ENCODE data around the gene SYCE3. TPM values are rescaled to one million over a fixed set of nuclear protein-coding genes. Genes with fewer than 3 reads are reported as not detected.

Gene SYCE3
- total and polyA plus RNA-seq, 9 of the 15 experiments (the other 6 are each of a cell fraction or from before 2014, with no cell fraction given) = 0.56 TPM; not detected in 8

DNA sequence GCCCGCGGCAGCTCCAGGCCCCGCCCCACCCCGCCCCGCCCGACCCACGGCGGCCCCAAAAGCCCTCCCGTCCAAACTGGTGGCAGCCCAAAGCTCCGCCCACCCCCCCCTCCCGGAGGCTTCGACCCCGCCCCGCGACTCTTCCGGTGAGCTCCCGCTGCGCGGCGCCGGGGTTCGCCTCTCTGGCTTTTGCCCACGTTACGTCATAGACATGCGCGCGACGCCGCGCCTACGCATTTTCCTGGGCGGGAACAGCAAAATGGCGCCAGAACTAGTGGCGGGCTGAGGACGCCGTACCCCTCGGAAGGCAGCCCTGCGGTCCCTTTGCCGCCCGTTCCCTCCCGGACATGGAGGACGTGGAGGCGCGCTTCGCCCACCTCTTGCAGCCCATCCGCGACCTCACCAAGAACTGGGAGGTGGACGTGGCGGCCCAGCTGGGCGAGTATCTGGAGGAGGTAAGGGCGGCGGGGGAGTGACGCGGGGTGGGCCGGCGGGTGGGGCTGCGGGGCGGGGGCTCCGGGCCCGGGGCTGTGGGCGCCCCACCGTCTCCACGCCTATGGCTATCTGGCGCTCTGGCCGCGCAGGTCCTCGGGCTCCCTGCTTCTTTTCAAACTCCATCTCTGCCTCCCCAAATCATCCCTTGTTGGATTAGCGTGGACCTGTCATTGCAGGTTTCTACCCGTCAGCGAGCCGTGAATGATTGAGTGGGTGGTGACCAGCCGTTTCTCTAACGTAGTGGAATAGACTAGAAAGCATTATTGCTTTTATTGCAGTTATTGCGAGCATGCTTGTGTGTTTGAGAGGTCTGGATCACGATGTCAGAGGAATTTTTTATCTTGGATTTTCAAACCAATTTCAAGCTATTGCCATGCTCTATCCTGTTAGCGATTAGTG lies 54.5 kb downstream of the SYCE3 start, which contains the start of gene NCAPH2 (continued):
- TF ChIP-seq, protein P1, sequence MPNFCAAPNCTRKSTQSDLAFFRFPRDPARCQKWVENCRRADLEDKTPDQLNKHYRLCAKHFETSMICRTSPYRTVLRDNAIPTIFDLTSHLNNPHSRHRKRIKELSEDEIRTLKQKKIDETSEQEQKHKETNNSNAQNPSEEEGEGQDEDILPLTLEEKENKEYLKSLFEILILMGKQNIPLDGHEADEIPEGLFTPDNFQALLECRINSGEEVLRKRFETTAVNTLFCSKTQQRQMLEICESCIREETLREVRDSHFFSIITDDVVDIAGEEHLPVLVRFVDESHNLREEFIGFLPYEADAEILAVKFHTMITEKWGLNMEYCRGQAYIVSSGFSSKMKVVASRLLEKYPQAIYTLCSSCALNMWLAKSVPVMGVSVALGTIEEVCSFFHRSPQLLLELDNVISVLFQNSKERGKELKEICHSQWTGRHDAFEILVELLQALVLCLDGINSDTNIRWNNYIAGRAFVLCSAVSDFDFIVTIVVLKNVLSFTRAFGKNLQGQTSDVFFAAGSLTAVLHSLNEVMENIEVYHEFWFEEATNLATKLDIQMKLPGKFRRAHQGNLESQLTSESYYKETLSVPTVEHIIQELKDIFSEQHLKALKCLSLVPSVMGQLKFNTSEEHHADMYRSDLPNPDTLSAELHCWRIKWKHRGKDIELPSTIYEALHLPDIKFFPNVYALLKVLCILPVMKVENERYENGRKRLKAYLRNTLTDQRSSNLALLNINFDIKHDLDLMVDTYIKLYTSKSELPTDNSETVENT (CRISPR knock-in tag; IDR thresholded peaks at IDR 0.05) = peak; percentile 31; the same call in 1 of the 2 replicates
- no peak for TF ChIP-seq HDGF (IDR thresholded peaks at IDR 0.05)
- no peak for TF ChIP-seq CEBPB (tag; IDR thresholded peaks at IDR 0.05)
- TF ChIP-seq KDM1A (IDR thresholded peaks at IDR 0.05) = no peak
- no peak for TF ChIP-seq XRCC3 (IDR thresholded peaks at IDR 0.05)
- TF ChIP-seq RAD51 (IDR thresholded peaks at IDR 0.05; ENCODE audit: borderline replicate concordance, low read depth) = no peak
- TF ChIP-seq, protein P2, sequence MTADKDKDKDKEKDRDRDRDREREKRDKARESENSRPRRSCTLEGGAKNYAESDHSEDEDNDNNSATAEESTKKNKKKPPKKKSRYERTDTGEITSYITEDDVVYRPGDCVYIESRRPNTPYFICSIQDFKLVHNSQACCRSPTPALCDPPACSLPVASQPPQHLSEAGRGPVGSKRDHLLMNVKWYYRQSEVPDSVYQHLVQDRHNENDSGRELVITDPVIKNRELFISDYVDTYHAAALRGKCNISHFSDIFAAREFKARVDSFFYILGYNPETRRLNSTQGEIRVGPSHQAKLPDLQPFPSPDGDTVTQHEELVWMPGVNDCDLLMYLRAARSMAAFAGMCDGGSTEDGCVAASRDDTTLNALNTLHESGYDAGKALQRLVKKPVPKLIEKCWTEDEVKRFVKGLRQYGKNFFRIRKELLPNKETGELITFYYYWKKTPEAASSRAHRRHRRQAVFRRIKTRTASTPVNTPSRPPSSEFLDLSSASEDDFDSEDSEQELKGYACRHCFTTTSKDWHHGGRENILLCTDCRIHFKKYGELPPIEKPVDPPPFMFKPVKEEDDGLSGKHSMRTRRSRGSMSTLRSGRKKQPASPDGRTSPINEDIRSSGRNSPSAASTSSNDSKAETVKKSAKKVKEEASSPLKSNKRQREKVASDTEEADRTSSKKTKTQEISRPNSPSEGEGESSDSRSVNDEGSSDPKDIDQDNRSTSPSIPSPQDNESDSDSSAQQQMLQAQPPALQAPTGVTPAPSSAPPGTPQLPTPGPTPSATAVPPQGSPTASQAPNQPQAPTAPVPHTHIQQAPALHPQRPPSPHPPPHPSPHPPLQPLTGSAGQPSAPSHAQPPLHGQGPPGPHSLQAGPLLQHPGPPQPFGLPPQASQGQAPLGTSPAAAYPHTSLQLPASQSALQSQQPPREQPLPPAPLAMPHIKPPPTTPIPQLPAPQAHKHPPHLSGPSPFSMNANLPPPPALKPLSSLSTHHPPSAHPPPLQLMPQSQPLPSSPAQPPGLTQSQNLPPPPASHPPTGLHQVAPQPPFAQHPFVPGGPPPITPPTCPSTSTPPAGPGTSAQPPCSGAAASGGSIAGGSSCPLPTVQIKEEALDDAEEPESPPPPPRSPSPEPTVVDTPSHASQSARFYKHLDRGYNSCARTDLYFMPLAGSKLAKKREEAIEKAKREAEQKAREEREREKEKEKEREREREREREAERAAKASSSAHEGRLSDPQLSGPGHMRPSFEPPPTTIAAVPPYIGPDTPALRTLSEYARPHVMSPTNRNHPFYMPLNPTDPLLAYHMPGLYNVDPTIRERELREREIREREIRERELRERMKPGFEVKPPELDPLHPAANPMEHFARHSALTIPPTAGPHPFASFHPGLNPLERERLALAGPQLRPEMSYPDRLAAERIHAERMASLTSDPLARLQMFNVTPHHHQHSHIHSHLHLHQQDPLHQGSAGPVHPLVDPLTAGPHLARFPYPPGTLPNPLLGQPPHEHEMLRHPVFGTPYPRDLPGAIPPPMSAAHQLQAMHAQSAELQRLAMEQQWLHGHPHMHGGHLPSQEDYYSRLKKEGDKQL (CRISPR knock-in tag; IDR thresholded peaks at IDR 0.05; ENCODE audit: borderline replicate concordance) = no peak
- TF ChIP-seq CREBBP (IDR thresholded peaks at IDR 0.05; ENCODE audit: low read depth, low read length) = no peak
- no peak for TF ChIP-seq BCOR (IDR thresholded peaks at IDR 0.05)
- no peak for TF ChIP-seq ZKSCAN1 (IDR thresholded peaks at IDR 0.05; ENCODE audit: low read depth, low read length)
- TF ChIP-seq, protein P3, sequence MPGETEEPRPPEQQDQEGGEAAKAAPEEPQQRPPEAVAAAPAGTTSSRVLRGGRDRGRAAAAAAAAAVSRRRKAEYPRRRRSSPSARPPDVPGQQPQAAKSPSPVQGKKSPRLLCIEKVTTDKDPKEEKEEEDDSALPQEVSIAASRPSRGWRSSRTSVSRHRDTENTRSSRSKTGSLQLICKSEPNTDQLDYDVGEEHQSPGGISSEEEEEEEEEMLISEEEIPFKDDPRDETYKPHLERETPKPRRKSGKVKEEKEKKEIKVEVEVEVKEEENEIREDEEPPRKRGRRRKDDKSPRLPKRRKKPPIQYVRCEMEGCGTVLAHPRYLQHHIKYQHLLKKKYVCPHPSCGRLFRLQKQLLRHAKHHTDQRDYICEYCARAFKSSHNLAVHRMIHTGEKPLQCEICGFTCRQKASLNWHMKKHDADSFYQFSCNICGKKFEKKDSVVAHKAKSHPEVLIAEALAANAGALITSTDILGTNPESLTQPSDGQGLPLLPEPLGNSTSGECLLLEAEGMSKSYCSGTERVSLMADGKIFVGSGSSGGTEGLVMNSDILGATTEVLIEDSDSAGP (CRISPR knock-in tag; IDR thresholded peaks at IDR 0.05) = no peak
- TF ChIP-seq, protein P4, sequence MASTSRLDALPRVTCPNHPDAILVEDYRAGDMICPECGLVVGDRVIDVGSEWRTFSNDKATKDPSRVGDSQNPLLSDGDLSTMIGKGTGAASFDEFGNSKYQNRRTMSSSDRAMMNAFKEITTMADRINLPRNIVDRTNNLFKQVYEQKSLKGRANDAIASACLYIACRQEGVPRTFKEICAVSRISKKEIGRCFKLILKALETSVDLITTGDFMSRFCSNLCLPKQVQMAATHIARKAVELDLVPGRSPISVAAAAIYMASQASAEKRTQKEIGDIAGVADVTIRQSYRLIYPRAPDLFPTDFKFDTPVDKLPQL (IDR thresholded peaks at IDR 0.05; ENCODE audit: extremely low read depth, insufficient read length) = no peak
- peak; percentile 94 for TF ChIP-seq ATF7 (IDR thresholded peaks at IDR 0.05)
- no peak for TF ChIP-seq YBX1 (IDR thresholded peaks at IDR 0.05)
- TF ChIP-seq PREB (CRISPR knock-in tag; IDR thresholded peaks at IDR 0.05) = no peak
- no peak for TF ChIP-seq ZEB2 (IDR thresholded peaks at IDR 0.05)
- TF ChIP-seq NFXL1 (CRISPR knock-in tag; IDR thresholded peaks at IDR 0.05) = no peak
- TF ChIP-seq ZNF174 (CRISPR knock-in tag; IDR thresholded peaks at IDR 0.05) = no peak

All from K562 (cell line).